Activated naive CD4-positive, alpha-beta T cell treated with anti-CD3 and anti-CD28 coated beads, Interleukin-2, amount 50 U/mL, for 72 hours (primary cell): ENCODE data around the gene SAP25. TPM values are rescaled to one million over a fixed set of nuclear protein-coding genes. Genes with fewer than 3 reads are reported as not detected.
"Not testable (repeated sequence)": the region's sequence is repeated elsewhere in the genome, so short reads cannot be mapped to it uniquely, and the experiment has no call there.

Source experiments
- ATAC-seq, 2 donors: fragments of 150-1000 bp; cut with Tn5 transposase; 2 replicates each; pipeline ENCODE4 v1.10.0; 2021; ENCODE audit warnings: mild to moderate bottlenecking in 2 of 2, moderate library complexity in 2 of 2
- DNase-seq, 2 donors: peaks; one replicate each; pipeline ENCODE4 v3.0.0; 2021 to 2022; ENCODE audit warnings: low spot score in 2 of 2
- H3K27ac Mint-ChIP-seq, 2 donors: one replicate each; pipeline ENCODE4 v1.8.0; 2022; ENCODE audit warnings: mild to moderate bottlenecking in 2 of 2, mixed read lengths in 2 of 2
- H3K36me3 Mint-ChIP-seq, 2 donors: one replicate each; pipeline ENCODE4 v1.8.0; 2022; ENCODE audit warnings: mixed read lengths in 2 of 2
- H3K9me3 Mint-ChIP-seq, 2 donors: one replicate each; pipeline ENCODE4 v1.8.0; 2022; ENCODE audit warnings: mixed read lengths in 2 of 2
- total RNA-seq, 2 donors: library from RNA; stranded (reverse); gene quantifications; one replicate each; pipeline ENCODE4 v1.2.3, GENCODE V29; 2022

The SAP25 gene
- total RNA-seq, 2 donors from 2014 or later, result 10.6 to 26.0 TPM

DNA sequence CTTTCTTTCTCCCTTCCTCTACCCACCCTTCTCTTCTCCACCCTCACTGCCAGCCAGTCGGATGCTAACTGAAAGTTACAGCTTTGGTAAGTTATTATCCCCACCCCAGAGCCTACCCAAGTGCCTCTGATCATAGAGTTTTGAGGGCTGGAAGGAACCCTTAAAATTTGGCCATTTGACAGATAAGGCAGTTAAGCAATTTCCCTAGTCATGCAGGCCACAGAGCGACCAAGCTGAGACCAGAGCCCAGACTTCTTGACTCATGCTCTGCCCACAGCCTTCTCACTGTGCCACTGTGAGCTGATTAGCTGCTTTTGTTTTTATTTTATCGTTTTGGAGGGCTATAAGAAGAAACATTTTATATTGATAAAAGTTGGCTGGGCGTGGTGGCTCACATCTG lies 17.2 kb downstream of the SAP25 start:
- H3K27ac Mint-ChIP-seq, result peak overlapping the region; percentile 47 to 75
- H3K9me3 Mint-ChIP-seq, result no peaks in the 10 kb centered on the region
- peaks cover 12 to 18% of the 10 kb centered on the region in 2 donors for H3K36me3 Mint-ChIP-seq
- ATAC-seq (peak in 1 of 2 donors; percentile 34), DNase-seq (no peak)

- Mint-ChIP-seq H3K9me3 (no peaks in the 10 kb centered on the region), H3K27ac (peak overlapping the region; percentile 7 to 81), H3K36me3 (peaks cover 14 to 18% of the 10 kb centered on the region in 2 donors)
- DNase-seq, result no peak
- no peak for ATAC-seq
Observed at GRCh38 chr7:100555701-100556100, 18.0 kb downstream of the SAP25 start.

DNA sequence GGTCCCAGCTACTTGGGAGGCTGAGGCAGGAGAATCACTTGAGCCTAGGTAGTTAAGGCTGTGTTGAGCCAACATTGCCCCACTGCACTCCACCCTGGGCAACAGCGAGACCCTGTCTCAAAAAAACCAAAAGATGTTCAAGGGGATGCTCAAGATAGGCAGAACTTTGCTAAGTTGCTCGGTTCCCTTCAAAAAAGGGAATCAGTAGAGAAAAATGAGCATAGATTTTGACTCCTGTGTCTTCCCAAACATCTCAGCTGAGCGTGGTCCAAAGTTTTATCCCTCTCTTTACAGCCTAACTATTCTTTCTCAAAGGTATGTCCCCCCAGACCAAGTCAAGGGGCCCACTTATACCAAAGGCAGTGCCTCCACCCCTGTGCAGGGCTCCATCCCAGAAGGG lies 20.7 kb downstream of the SAP25 start:
- Mint-ChIP-seq H3K27ac (peak overlapping the region in 1 of 2 donors; percentile 88), H3K36me3 (peaks cover 30 to 31% of the 10 kb centered on the region in 2 donors), H3K9me3 (no peaks in the 10 kb centered on the region)
- no peak for DNase-seq
- no peak for ATAC-seq

DNA sequence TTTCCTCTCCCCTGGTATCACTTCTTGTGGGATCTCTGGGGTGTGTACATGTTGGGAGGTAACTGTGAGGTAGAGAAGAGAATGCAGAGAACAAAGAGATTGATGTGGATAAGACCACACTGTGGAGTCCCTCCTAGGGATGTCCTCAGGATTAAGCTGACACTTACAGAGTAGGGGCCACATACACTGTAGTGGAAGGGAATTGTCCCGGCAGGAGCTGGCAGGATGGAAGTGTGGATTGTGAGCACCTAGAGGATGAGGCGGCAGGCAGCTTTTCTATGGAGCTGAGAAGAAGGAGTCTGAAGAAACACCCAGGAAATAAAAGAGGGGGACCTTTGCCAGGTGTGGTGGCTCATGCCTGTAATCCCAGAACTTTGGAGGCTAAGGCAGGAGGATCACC lies 21.2 kb downstream of the SAP25 start:
- H3K9me3 Mint-ChIP-seq, result no peaks in the 10 kb centered on the region
- peak overlapping the region in 1 of 2 donors; percentile 80 for H3K27ac Mint-ChIP-seq
- DNase-seq (no peak), ATAC-seq (no peak)
- peaks cover 31 to 36% of the 10 kb centered on the region in 2 donors for H3K36me3 Mint-ChIP-seq

DNA sequence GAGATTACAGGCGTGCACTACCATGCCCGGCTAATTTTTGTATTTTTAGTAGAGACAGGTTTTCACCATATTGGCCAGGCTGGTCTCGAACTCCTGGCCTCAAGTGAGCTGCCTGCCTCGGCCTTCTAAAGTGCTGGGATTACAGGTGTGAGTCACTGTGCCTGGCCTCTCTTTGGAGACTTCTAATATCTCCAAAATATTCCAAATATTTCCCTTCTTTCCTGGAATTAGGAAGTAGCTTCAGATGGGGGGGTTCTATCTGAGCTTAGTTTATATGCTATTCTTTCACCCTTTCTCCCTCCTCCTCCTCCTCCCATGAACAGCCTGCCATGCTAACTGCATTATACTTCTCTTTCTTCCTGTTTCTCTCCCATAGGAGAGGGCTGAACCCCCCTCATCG lies 25.3 kb downstream of the SAP25 start:
- not testable (repeated sequence) for ATAC-seq, H3K9me3 Mint-ChIP-seq, DNase-seq
- peak overlapping the region in 1 of 2 donors; percentile 96 for H3K27ac Mint-ChIP-seq
- peaks cover 24 to 41% of the 10 kb centered on the region in 2 donors for H3K36me3 Mint-ChIP-seq

DNA sequence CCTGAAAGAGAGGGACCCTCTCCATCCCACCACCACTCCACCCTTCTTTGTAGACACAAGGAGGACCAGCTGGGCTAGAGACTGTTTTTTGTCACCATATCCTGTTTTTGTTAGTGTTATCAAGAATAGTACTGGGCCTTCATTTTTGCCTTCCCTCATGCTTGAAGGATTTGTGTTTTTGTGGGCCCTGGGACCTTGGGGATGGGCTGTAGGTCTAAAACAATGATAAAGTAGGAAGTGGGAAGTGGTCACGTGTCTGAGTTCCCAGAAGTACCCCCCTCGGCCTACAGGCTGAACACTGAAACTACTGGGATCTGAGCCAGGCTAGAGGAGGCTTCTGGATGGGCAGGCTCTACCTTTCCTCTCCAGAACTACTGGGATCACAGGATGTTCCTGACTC lies 25.8 kb downstream of the SAP25 start:
- no peak for ATAC-seq
- H3K36me3 Mint-ChIP-seq, result peaks cover 24 to 41% of the 10 kb centered on the region in 2 donors

DNA sequence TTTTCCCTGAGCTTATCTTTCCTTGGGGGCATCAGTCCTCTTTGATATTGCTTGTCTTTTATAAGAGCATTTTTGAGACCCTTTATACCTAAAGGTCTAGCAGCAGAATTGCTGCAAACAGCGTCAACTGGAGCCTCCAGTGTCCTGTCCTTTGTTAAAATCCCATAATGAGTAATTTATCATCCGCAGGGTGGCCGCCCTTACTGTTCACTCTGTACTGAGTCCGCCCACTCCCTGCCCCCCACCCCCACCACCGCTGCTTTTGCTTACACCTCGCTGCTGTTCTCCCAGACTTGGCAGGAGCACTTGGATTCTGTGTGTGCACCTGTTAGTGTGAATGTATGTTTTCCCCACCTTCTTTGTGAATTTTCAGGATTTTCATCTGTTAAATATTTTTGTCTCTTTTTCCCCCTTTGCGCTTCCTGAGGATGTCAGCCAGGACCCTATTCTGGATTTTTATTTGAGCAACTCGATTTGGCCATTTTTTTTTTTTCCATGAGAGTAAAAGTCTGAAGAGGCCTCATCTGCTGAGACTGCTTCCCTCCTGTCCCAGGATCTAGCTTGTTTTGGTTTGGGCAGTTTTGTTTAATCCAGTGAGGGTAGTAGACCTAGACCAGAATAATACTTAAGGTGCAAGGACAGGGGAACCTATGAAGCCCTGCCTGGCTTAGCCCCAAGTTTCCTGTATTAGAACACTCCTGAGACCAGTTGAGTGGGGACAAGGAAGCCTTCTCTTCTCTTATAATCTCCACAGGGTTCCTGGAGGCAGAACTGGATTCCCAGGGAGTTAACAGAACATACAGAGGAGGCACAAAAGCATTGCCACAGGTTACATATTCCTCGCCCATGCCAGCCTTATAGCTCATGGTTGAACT lies 26.5 kb downstream of the SAP25 start:
- DNase-seq, result no peak
- no peak for ATAC-seq
- peak overlapping the region; percentile 96 to 97 for H3K27ac Mint-ChIP-seq
- H3K36me3 Mint-ChIP-seq, result peaks cover 18 to 36% of the 10 kb centered on the region in 2 donors
- H3K9me3 Mint-ChIP-seq, result no peaks in the 10 kb centered on the region

More for the DNA sequence above, 25.8 kb downstream of the SAP25 start:
- no peak for DNase-seq
- Mint-ChIP-seq H3K9me3 (no peaks in the 10 kb centered on the region), H3K27ac (peak overlapping the region; percentile 96 to 97)

GRCh38 chr7:100546129-100546925 lies 27.4 kb downstream of the SAP25 start:
- peaks cover 20 to 36% of the 10 kb centered on the region in 2 donors for H3K36me3 Mint-ChIP-seq
- no peak for DNase-seq
- no peaks in the 10 kb centered on the region for H3K9me3 Mint-ChIP-seq
- H3K27ac Mint-ChIP-seq, result peak overlapping the region; percentile 93 to 96
- peak in 1 of 2 donors; percentile 33 for ATAC-seq

- peak overlapping the region; percentile 93 to 96 for H3K27ac Mint-ChIP-seq
- no peaks in the 10 kb centered on the region for H3K9me3 Mint-ChIP-seq
- ATAC-seq (peak; percentile 84 to 87), DNase-seq (peak; percentile 69 to 86)
- H3K36me3 Mint-ChIP-seq, result peaks cover 23 to 32% of the 10 kb centered on the region in 2 donors
Observed at GRCh38 chr7:100545360-100546128, 28.2 kb downstream of the SAP25 start.

DNA sequence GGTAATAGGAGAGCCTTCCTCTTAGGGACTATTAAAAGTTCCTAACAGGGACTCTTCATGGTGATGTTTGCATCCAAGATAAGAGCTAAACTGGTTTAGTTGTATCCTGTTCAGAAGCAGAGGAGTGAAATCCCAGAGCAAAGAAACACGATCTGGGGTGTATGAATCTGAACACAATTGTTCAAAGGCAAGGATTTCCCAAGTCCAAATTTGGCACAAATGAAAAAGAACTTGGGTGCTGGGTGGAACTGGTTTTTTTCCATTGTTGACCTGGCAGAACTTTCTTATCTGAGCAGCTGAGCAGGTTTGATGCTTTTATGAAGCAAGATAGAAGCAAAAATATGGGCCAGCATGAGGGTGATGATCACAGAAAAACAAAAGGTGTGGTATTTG lies 28.7 kb downstream of the SAP25 start:
- peak overlapping the region; percentile 93 to 96 for H3K27ac Mint-ChIP-seq
- ATAC-seq (no peak), DNase-seq (no peak)
- H3K36me3 Mint-ChIP-seq, result peaks cover 19 to 26% of the 10 kb centered on the region in 2 donors
- H3K9me3 Mint-ChIP-seq, result no peaks in the 10 kb centered on the region

DNA sequence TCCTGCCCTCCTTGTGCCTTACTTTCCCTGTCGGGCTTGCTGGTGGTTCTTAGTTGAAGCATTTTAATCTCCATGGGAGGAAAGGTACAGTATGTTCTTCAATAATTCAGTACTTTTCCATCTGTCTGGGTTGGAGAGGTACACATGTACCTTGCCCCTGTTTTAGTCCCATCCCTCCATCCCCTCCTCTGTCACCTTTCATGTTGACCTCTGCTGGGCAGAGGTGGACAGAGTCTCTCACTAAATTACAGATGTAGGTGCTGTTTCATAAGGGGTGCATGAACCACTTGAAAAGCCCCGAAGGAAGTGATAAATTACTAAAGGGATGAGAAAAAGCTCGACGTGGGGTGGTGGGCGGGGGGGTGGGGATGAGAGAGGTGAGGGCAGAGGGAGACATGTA lies 29.3 kb downstream of the SAP25 start:
- DNase-seq (no peak), ATAC-seq (peak in 1 of 2 donors; percentile 19)
- Mint-ChIP-seq H3K9me3 (no peaks in the 10 kb centered on the region), H3K27ac (peak overlapping the region; percentile 93 to 96), H3K36me3 (peaks cover 19 to 29% of the 10 kb centered on the region in 2 donors)

DNA sequence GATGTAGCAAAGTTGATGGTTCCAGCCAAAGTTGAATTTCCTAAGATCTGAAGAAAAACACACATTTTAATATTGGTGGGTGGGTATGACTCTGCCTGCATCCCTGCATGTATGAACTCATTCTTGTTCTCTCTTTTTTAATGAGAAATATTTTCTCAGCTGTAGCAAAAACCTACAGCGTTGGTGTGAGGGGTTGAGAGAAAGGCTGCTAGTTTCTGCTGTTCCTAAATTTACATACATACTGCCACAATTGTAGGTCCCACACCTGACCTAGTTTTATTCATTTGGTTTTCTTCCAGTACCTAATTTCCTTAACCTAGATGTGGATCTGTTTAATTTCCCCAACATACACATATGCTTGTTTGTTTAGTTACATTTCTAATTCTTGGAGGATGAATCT lies 30.1 kb downstream of the SAP25 start:
- H3K27ac Mint-ChIP-seq, result peak overlapping the region; percentile 93 to 96
- no peak for ATAC-seq
- no peaks in the 10 kb centered on the region for H3K9me3 Mint-ChIP-seq
- peaks cover 19 to 31% of the 10 kb centered on the region in 2 donors for H3K36me3 Mint-ChIP-seq
- no peak for DNase-seq

DNA sequence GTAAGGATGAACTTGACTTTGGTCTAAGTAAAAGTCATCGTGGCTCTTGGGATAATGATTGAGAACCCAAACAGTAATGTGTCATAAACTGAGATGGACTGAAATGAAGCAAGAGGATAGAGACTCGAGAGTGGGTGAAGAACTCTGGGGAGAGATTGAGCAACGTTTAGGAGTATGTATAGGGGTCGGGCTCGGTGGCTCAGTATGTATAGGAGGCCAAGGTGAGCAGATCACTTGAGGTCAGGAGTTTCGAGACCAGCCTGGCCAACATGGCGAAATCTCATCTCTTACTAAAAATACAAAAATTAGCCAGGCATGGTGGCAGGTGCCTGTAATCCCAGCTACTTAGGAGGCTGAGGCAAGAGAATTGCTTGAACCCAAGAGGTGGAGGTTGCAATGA lies 32.4 kb downstream of the SAP25 start:
- Mint-ChIP-seq H3K36me3 (peaks cover 12 to 13% of the 10 kb centered on the region in 2 donors), H3K27ac (peak overlapping the region in 1 of 2 donors; percentile 96)
- not testable (repeated sequence) for H3K9me3 Mint-ChIP-seq, ATAC-seq, DNase-seq

- no peaks in the 10 kb centered on the region for H3K9me3 Mint-ChIP-seq
- ATAC-seq (no peak), DNase-seq (no peak)
- peaks cover 12% of the 10 kb centered on the region in 2 donors for H3K36me3 Mint-ChIP-seq
- peak overlapping the region; percentile 88 to 93 for H3K27ac Mint-ChIP-seq
Observed at GRCh38 chr7:100540073-100540723, 33.5 kb downstream of the SAP25 start.

DNA sequence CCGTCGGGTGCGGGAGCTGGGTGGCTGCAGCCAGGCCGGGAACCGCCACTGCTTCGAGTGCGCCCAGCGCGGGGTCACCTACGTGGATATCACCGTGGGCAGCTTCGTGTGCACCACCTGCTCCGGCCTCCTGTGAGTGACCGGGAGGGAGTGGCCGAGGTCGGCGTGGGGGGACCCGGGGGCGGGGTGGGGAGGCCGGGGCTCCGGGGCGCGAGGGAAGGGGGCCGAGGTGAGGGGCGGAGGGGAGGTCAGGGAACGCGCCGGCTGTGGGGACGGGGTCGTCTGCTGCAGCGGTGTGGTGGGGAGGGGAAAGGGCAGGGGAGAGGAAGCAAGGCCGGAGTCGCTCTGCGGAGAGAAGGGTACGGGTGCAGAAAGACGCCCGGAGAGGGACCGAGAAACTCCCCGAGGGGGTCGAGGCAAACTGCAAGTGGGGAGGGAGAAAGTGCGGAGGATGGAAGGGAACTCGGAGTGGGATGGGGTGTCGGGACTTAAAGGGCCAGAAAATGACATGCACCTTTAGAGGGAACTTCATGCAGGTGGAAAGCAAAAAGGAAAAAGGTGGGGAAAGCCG lies 34.2 kb downstream of the SAP25 start:
- H3K36me3 Mint-ChIP-seq, result peaks cover 12% of the 10 kb centered on the region in 2 donors
- ATAC-seq, result no peak
- H3K9me3 Mint-ChIP-seq, result no peaks in the 10 kb centered on the region
- DNase-seq, result no peak
- peak overlapping the region; percentile 88 to 93 for H3K27ac Mint-ChIP-seq
